ENCODE measurements around the gene BAAT.

Gene BAAT

DNA sequence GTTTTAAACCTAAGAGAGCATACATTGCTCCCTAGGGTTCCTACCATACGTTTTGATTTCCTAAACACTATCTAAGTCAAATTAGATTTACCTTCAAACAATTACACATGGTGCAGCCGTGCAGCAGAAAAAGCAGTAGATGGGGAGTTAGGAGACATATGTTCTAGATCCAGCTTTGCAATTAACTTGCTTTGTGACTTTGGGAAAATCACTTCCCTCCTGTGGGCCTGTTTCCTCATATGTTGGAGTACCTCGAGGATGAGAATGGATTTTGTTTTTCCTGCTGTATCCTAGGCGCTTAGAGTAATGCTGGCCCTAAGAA is 12.9 kb upstream of the BAAT start:
- Histone ChIP-seq H3K27me3 (replicated peaks; ENCODE audit: control insufficient read depth, insufficient read depth, low read length) (no peaks in the 10 kb centered on the region), H3K36me3 (ENCODE audit: control insufficient read depth, insufficient read depth, low read length) (peaks cover 8% of the 10 kb centered on the region), H3K4me3 (replicated peaks; ENCODE audit: low read depth, low read length) (peak overlapping the region; percentile 92)
- no peak for DNase-seq (ENCODE audit: extremely low read depth, insufficient read length)
- TF ChIP-seq CTCF (IDR thresholded peaks at IDR 0.05; ENCODE audit: insufficient read depth, low read length, poor library complexity, severe bottlenecking), result no peak

DNA sequence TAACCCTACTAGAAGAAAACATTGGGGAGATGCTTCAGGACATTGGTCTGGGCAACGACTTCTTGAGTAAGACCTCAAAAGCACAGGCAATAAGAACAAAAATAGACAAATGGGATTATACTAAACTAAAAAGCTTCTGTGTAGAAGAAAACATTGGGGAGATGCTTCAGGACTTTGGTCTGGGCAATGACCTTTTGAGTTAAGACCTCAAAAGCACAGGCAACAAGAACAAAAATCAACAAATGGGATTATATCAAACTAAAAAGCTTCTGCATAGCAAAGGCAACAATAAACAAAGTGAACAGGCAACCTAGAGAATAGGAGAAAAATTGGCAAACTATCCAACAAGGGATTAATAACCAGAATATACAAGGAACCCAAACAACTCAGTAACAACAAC is 9.9 kb upstream of the BAAT start:
- Histone ChIP-seq H3K4me3 (replicated peaks; ENCODE audit: low read depth, low read length) (no peak overlapping the region), H3K27me3 (replicated peaks; ENCODE audit: control insufficient read depth, insufficient read depth, low read length) (no peaks in the 10 kb centered on the region), H3K36me3 (ENCODE audit: control insufficient read depth, insufficient read depth, low read length) (peaks cover 4% of the 10 kb centered on the region; the same call in 1 of the 2 replicates)
- no peak for TF ChIP-seq CTCF (IDR thresholded peaks at IDR 0.05; ENCODE audit: insufficient read depth, low read length, poor library complexity, severe bottlenecking)
- DNase-seq (ENCODE audit: extremely low read depth, insufficient read length), result no peak

DNA sequence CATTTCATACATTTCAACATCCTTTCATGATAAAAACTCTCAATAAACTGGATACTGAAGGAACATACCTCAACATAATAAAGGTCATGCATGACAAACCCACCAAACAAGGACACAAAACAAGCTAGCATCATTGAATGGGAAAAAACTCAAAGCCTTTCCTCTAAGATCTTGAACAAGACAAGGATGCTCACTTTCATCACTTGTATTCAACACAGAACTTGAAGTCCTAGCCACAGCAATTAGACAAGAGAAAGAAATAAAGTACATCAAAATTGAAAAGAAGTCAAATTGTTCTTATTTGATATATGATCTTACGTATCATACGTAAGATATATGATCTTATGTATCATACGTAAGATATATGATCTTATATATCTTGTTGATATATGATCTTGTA is 8.3 kb upstream of the BAAT start:
- no peak for DNase-seq (ENCODE audit: extremely low read depth, insufficient read length)
- no peak overlapping the region for H3K4me3 ChIP-seq (replicated peaks; ENCODE audit: low read depth, low read length)
- no peaks in the 10 kb centered on the region for H3K27me3 ChIP-seq (replicated peaks; ENCODE audit: control insufficient read depth, insufficient read depth, low read length)
- TF ChIP-seq CTCF (IDR thresholded peaks at IDR 0.05; ENCODE audit: insufficient read depth, low read length, poor library complexity, severe bottlenecking), result no peak
- peaks cover 4% of the 10 kb centered on the region; the same call in 1 of the 2 replicates for H3K36me3 ChIP-seq (ENCODE audit: control insufficient read depth, insufficient read depth, low read length)

DNA sequence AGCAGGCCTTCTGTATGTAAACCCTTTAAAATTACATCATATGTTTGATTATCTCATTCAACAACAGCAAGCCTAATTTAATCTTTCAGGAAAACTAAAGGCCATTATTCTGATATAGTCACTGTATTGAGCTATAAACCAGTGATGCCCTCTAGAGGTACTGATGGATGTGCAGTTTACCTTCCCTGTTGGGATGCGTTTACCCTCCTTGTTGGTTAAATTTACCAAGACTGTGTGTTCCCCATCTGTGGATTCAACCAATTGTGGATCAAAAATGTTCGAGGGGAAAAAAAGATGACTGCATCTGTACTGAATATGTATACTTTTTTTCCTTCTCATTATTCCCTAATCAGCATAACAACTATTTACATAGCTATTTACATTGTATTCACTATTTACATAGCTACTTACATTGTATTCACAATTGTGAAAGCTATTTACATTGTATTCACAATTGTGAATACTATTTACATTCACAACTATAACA is 3.7 kb upstream of the BAAT start:
- no peaks in the 10 kb centered on the region for H3K27me3 ChIP-seq (replicated peaks; ENCODE audit: control insufficient read depth, insufficient read depth, low read length)
- no peak overlapping the region for H3K4me3 ChIP-seq (replicated peaks; ENCODE audit: low read depth, low read length)
- peaks cover 1% of the 10 kb centered on the region; the same call in 1 of the 2 replicates for H3K36me3 ChIP-seq (ENCODE audit: control insufficient read depth, insufficient read depth, low read length)
- no peak for DNase-seq (ENCODE audit: extremely low read depth, insufficient read length)
- peak; percentile 16 for TF ChIP-seq CTCF (IDR thresholded peaks at IDR 0.05; ENCODE audit: insufficient read depth, low read length, poor library complexity, severe bottlenecking)

GRCh38 chr9:101387871-101388506 is 3.2 kb upstream of the BAAT start:
- H3K4me3 ChIP-seq (replicated peaks; ENCODE audit: low read depth, low read length), result no peak overlapping the region
- H3K36me3 ChIP-seq (ENCODE audit: control insufficient read depth, insufficient read depth, low read length), result peaks cover 1% of the 10 kb centered on the region; the same call in 1 of the 2 replicates
- H3K27me3 ChIP-seq (replicated peaks; ENCODE audit: control insufficient read depth, insufficient read depth, low read length), result no peaks in the 10 kb centered on the region
- no peak for DNase-seq (ENCODE audit: extremely low read depth, insufficient read length)
- peak; percentile 60 for TF ChIP-seq CTCF (IDR thresholded peaks at IDR 0.05; ENCODE audit: insufficient read depth, low read length, poor library complexity, severe bottlenecking)

DNA sequence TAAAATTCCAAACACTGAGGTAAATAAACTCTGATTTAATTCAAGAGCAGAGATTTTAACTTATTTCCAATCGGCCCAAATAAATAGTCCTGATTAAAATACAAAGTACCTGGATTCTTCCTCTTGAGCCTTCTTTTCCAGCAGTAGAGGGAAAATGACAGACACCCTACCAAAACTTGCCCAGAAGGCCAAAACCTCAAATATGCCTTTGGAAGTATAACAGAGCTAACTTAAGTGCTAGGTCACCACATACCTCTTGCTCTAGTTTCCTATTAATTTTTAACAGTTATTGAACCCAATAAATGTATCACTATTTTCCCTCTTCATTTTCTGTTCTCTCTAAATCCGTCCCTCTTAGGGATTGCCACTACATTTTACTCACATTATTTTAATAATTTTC is 1.4 kb downstream of the BAAT start:
- no peaks in the 10 kb centered on the region for H3K36me3 ChIP-seq (ENCODE audit: control insufficient read depth, insufficient read depth, low read length)
- no peaks in the 10 kb centered on the region for H3K27me3 ChIP-seq (replicated peaks; ENCODE audit: control insufficient read depth, insufficient read depth, low read length)
- DNase-seq (ENCODE audit: extremely low read depth, insufficient read length), result no peak
- H3K4me3 ChIP-seq (replicated peaks; ENCODE audit: low read depth, low read length), result no peak overlapping the region
- no peak for TF ChIP-seq CTCF (IDR thresholded peaks at IDR 0.05; ENCODE audit: insufficient read depth, low read length, poor library complexity, severe bottlenecking)
